Measurements from ENCODE around the gene JUN. TPM values are rescaled to one million over a fixed set of nuclear protein-coding genes. Genes with fewer than 3 reads are reported as not detected.

Gene JUN
- total RNA-seq, 4 donors from 2014 or later: 137 to 458 (median 151) TPM

- TF ChIP-seq EP300 (IDR thresholded peaks at IDR 0.05) (no peak), POLR2A (IDR thresholded peaks at IDR 0.05) (no peak), POLR2AphosphoS5 (IDR thresholded peaks at IDR 0.05) (no peak)
- TF ChIP-seq, protein P1, sequence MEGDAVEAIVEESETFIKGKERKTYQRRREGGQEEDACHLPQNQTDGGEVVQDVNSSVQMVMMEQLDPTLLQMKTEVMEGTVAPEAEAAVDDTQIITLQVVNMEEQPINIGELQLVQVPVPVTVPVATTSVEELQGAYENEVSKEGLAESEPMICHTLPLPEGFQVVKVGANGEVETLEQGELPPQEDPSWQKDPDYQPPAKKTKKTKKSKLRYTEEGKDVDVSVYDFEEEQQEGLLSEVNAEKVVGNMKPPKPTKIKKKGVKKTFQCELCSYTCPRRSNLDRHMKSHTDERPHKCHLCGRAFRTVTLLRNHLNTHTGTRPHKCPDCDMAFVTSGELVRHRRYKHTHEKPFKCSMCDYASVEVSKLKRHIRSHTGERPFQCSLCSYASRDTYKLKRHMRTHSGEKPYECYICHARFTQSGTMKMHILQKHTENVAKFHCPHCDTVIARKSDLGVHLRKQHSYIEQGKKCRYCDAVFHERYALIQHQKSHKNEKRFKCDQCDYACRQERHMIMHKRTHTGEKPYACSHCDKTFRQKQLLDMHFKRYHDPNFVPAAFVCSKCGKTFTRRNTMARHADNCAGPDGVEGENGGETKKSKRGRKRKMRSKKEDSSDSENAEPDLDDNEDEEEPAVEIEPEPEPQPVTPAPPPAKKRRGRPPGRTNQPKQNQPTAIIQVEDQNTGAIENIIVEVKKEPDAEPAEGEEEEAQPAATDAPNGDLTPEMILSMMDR (IDR thresholded peaks at IDR 0.05): no peak
- 39% methylated on average over 5 of the region's 5 CpGs for WGBS
- Histone ChIP-seq H3K27me3 (no peaks in the 10 kb centered on the region), H3K9me3 (no peaks in the 10 kb centered on the region), H3K27ac (no peak overlapping the region), H3K36me3 (no peaks in the 10 kb centered on the region), H3K4me1 (peaks cover 16% of the 10 kb centered on the region), H3K4me3 (no peak overlapping the region)
- no peak for DNase-seq (ENCODE audit: low spot score in 2 of 2)
These were observed 41.0 kb upstream of the JUN start for GRCh38 chr1:58824753-58825389.

DNA sequence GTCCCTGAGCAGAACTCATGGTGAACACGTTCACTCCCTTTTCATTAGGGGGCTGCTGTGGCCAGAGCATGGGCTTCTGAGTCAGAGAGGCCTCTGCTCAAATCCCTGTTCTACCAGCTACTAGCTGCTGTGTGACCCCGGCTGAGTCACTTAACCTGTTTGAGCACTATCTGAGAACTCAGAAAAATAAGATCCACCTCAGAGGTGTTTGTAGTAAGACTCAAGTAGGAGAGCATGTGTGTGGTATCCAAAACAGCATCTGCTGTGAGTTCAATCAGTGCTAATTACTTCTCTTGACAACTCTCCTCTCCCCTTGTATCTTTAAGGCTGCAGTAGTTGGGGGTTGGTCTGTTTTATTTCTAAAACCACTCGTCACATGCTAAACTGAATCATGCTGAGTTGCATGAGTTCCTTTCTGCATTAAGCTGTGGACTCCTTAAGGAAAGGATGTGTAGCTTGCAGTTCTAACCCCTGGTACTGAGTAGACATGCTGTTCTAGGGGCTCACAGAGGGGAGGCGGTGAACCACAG, 39.7 kb upstream of the JUN start:
- WGBS: 64% methylated on average over 4 of the region's 4 CpGs
- Histone ChIP-seq H3K4me3 (no peak overlapping the region), H3K36me3 (no peaks in the 10 kb centered on the region), H3K4me1 (peaks cover 16% of the 10 kb centered on the region), H3K9me3 (no peaks in the 10 kb centered on the region), H3K27ac (no peak overlapping the region), H3K27me3 (no peaks in the 10 kb centered on the region)
- TF ChIP-seq, protein P1 (IDR thresholded peaks at IDR 0.05): no peak
- no peak for DNase-seq (ENCODE audit: low spot score in 2 of 2)

GRCh38 chr1:58821309-58821708, 37.5 kb upstream of the JUN start:
- no peak for DNase-seq (ENCODE audit: low spot score in 2 of 2)
- no peak for TF ChIP-seq EP300 (IDR thresholded peaks at IDR 0.05)
- TF ChIP-seq, protein P1 (IDR thresholded peaks at IDR 0.05): no peak
- TF ChIP-seq POLR2AphosphoS5 (IDR thresholded peaks at IDR 0.05): no peak
- TF ChIP-seq POLR2A (IDR thresholded peaks at IDR 0.05): no peak
- no peaks in the 10 kb centered on the region for H3K27me3 ChIP-seq
- H3K9me3 ChIP-seq: no peaks in the 10 kb centered on the region
- no peak overlapping the region for H3K4me3 ChIP-seq
- H3K36me3 ChIP-seq: no peaks in the 10 kb centered on the region
- peaks cover 26% of the 10 kb centered on the region for H3K4me1 ChIP-seq
- WGBS: 79% methylated on average over 4 of the region's 4 CpGs
- no peak overlapping the region for H3K27ac ChIP-seq

DNA sequence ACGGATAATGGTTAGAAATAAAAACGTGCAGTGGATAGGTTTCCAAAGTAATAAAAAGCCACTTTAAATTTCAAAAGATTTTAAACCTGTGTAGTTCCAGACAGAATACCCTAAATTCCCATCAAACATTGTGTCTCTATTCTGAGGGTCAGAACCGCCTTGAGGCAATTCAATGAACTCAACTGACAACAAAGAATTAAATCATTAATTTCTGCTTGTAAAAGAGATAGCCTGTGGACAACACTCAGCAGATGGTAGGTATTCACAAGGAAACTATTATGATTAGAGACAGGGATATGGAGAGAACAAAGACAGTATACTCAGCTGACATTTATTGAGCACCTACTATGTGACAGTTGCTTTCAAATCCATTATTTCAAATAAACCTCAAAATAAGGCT, 35.1 kb upstream of the JUN start:
- TF ChIP-seq EP300 (IDR thresholded peaks at IDR 0.05): no peak
- TF ChIP-seq, protein P1 (IDR thresholded peaks at IDR 0.05): no peak
- TF ChIP-seq POLR2A (IDR thresholded peaks at IDR 0.05): no peak
- no peak for TF ChIP-seq POLR2AphosphoS5 (IDR thresholded peaks at IDR 0.05)
- H3K4me3 ChIP-seq: no peak overlapping the region
- no peak overlapping the region for H3K27ac ChIP-seq
- 83% methylated on average over 3 of the region's 3 CpGs for WGBS
- H3K36me3 ChIP-seq: no peaks in the 10 kb centered on the region
- no peaks in the 10 kb centered on the region for H3K9me3 ChIP-seq
- H3K4me1 ChIP-seq: peaks cover 40% of the 10 kb centered on the region
- no peak for DNase-seq (ENCODE audit: low spot score in 2 of 2)
- no peaks in the 10 kb centered on the region for H3K27me3 ChIP-seq

GRCh38 chr1:58818075-58818474, 34.2 kb upstream of the JUN start:
- DNase-seq (ENCODE audit: low spot score in 2 of 2): no peak
- TF ChIP-seq, protein P1 (IDR thresholded peaks at IDR 0.05): no peak
- TF ChIP-seq POLR2AphosphoS5 (IDR thresholded peaks at IDR 0.05) (no peak), POLR2A (IDR thresholded peaks at IDR 0.05) (no peak), EP300 (IDR thresholded peaks at IDR 0.05) (no peak)
- H3K9me3 ChIP-seq: no peaks in the 10 kb centered on the region
- no peak overlapping the region for H3K27ac ChIP-seq
- 71% methylated on average over 2 of the region's 2 CpGs for WGBS
- H3K27me3 ChIP-seq: no peaks in the 10 kb centered on the region
- H3K4me1 ChIP-seq: peaks cover 40% of the 10 kb centered on the region
- no peaks in the 10 kb centered on the region for H3K36me3 ChIP-seq
- H3K4me3 ChIP-seq: no peak overlapping the region
